HepG2 (cell line): ENCODE measurements around the gene ERCC2. TPM values are rescaled to one million over a fixed set of nuclear protein-coding genes. Genes with fewer than 3 reads are reported as not detected.

Experiments
- ARNTL ChIP-seq: sonication (generic); formaldehyde crosslinking; IDR thresholded peaks from 2 replicates; pipeline ENCODE4 v1.4.0; 2020; ENCODE audit warnings: mild to moderate bottlenecking, missing genetic modification reagents
- ETV6 ChIP-seq: sonication (generic); formaldehyde crosslinking; conservative IDR thresholded peaks from 2 replicates; pipeline ENCODE4 v1.4.0; 2020; ENCODE audit warnings: missing genetic modification reagents
- ISL2 ChIP-seq: sonication (generic); formaldehyde crosslinking; IDR thresholded peaks from 2 replicates; pipeline ENCODE4 v1.5.0; 2020; ENCODE audit warnings: missing genetic modification reagents
- KDM5B ChIP-seq: sonication (generic); formaldehyde crosslinking; IDR thresholded peaks from 2 replicates; pipeline ENCODE4 v1.4.0; 2020; ENCODE audit warnings: missing genetic modification reagents, mild to moderate bottlenecking, borderline replicate concordance
- KLF6 ChIP-seq: IDR thresholded peaks from 2 replicates; pipeline ENCODE4 v1.8.0; 2016; ENCODE audit warnings: missing biosample characterization, missing genetic modification reagents
- NPAS2 ChIP-seq: sonication (generic); formaldehyde crosslinking; IDR thresholded peaks from 2 replicates; pipeline ENCODE4 v1.8.0; 2022; ENCODE audit warnings: mild to moderate bottlenecking, missing genetic modification reagents, borderline replicate concordance
- ZNF337 ChIP-seq: sonication (generic); formaldehyde crosslinking; IDR thresholded peaks from 2 replicates; pipeline ENCODE4 v1.5.1; 2020; ENCODE audit warnings: missing genetic modification reagents, low read depth, mild to moderate bottlenecking, borderline replicate concordance
- ZNF563 ChIP-seq: sonication (generic); formaldehyde crosslinking; IDR thresholded peaks from 2 replicates; pipeline ENCODE4 v1.8.0; 2022; ENCODE audit warnings: mild to moderate bottlenecking, moderate library complexity, missing genetic modification reagents
- ZNF724P ChIP-seq: sonication (generic); formaldehyde crosslinking; IDR thresholded peaks from 2 replicates; pipeline ENCODE4 v1.8.0; 2022; ENCODE audit warnings: missing genetic modification reagents, borderline replicate concordance
- polyA plus RNA-seq, 8 experiments: library from polyadenylated mRNA; depleted of rRNA in 3 of 8; stranded (reverse) in 7 of 8; unstranded in 1 of 8; fragments of >200 nt; fragmentation: Illumina TruSeq in 4 of 8; extraction: Trizol in 4 of 8; gene quantifications; 2 replicates each; pipeline versions ENCODE4 v1.2.1 to v1.2.3, GENCODE V29; 2011 to 2016; ENCODE audit warnings: low read depth in 4 of 8, missing spikeins in 1 of 8, mixed read lengths in 1 of 8; ENCODE audit not compliant: insufficient read depth in 1 of 8
- total RNA-seq, 5 experiments: library from RNA; depleted of rRNA; stranded (reverse); fragments of >200 nt; fragmentation: Illumina TruSeq; extraction: Trizol; gene quantifications; 2 replicates each; pipeline ENCODE4 v1.2.3, GENCODE V29; 2016; ENCODE audit warnings: low read depth in 1 of 5
- TF ChIP-seq, protein P1 (sequence below): sonication (generic); formaldehyde crosslinking; IDR thresholded peaks from 2 replicates; pipeline ENCODE4 v1.5.1; 2020; ENCODE audit warnings: missing genetic modification reagents, mild to moderate bottlenecking, borderline replicate concordance
- TF ChIP-seq, protein P2 (sequence below): sonication (generic); formaldehyde crosslinking; conservative IDR thresholded peaks from 2 replicates; pipeline ENCODE4 v1.4.0; 2020; ENCODE audit warnings: missing genetic modification reagents
- TF ChIP-seq, protein P3 (sequence below): sonication (generic); formaldehyde crosslinking; IDR thresholded peaks from 2 replicates; pipeline ENCODE4 v1.4.0; 2020; ENCODE audit warnings: missing genetic modification reagents, borderline replicate concordance
- TF ChIP-seq, protein P4 (sequence below): sonication (generic); formaldehyde crosslinking; IDR thresholded peaks from 2 replicates; pipeline ENCODE4 v1.4.0; 2020; ENCODE audit warnings: missing genetic modification reagents
- TF ChIP-seq, protein P5 (sequence below): IDR thresholded peaks from 2 replicates; pipeline ENCODE4 v1.6.1; 2016; ENCODE audit warnings: low read depth, borderline replicate concordance

Gene ERCC2
- total and polyA plus RNA-seq, 2 of the 13 experiments (the other 11 are each of a cell fraction or from before 2014, with no cell fraction given), result 25.4 to 49.2 TPM

DNA sequence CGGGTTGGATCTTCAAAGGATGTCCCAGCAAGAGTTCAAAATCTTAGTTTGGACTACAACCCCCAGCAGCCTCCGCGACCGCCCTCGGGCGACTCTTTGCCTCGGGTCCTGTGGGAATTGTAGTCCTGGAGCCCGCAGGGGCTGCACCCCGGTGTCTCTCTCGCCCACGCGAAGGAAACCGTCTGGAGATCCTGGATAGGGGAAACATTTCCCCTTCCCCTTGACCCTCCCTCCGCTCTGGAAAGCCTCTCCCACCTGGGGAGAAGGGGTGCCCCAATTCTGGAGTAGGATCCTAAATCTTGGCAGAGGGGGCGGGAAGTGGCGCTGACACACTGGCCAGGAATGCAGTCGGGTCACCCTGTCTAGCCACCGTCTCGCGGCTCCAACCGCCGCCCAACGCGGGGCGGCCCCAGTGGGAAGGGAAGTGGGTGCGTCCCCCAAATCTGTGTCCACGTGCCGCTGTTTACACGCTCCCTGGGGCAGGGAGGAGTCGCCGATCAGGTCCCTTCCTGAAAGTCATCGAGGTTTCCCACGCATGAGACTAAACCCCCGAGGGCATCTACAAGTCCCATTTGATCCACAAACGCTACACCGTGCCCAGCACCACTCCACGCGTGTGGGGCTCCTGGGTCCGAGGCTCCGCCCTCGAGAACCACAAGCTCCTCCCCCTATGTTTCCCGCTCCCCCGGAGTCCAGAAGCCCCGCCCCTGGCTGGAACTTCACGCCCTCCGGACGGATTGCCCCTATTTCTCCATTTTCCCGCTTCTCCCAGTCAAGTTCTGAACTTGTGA lies 35.3 kb upstream of the ERCC2 start (continued):
- TF ChIP-seq, protein P1, sequence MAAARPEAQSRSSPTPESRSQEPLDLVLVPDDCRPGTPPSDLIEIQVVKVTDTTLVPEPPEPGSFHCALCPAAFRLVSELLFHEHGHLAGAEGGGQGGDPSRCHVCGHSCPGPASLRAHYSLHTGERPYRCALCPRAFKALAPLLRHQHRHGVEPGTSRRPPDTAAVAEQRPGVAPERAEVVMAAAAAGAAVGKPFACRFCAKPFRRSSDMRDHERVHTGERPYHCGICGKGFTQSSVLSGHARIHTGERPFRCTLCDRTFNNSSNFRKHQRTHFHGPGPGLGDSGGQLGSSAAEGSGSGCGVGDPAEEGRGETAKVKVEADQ (CRISPR knock-in tag), result no peak
- peak; percentile 9; the same call in 1 of the 2 replicates for TF ChIP-seq ISL2 (CRISPR knock-in tag)
- TF ChIP-seq, protein P2, sequence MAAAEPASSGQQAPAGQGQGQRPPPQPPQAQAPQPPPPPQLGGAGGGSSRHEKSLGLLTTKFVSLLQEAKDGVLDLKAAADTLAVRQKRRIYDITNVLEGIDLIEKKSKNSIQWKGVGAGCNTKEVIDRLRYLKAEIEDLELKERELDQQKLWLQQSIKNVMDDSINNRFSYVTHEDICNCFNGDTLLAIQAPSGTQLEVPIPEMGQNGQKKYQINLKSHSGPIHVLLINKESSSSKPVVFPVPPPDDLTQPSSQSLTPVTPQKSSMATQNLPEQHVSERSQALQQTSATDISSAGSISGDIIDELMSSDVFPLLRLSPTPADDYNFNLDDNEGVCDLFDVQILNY (CRISPR knock-in tag), result 0 out of 2 replicates have a peak, but pooled peaks have one; percentile 48
- TF ChIP-seq ZNF337 (CRISPR knock-in tag), result no peak
- no peak for TF ChIP-seq ARNTL (CRISPR knock-in tag)
- TF ChIP-seq, protein P3, sequence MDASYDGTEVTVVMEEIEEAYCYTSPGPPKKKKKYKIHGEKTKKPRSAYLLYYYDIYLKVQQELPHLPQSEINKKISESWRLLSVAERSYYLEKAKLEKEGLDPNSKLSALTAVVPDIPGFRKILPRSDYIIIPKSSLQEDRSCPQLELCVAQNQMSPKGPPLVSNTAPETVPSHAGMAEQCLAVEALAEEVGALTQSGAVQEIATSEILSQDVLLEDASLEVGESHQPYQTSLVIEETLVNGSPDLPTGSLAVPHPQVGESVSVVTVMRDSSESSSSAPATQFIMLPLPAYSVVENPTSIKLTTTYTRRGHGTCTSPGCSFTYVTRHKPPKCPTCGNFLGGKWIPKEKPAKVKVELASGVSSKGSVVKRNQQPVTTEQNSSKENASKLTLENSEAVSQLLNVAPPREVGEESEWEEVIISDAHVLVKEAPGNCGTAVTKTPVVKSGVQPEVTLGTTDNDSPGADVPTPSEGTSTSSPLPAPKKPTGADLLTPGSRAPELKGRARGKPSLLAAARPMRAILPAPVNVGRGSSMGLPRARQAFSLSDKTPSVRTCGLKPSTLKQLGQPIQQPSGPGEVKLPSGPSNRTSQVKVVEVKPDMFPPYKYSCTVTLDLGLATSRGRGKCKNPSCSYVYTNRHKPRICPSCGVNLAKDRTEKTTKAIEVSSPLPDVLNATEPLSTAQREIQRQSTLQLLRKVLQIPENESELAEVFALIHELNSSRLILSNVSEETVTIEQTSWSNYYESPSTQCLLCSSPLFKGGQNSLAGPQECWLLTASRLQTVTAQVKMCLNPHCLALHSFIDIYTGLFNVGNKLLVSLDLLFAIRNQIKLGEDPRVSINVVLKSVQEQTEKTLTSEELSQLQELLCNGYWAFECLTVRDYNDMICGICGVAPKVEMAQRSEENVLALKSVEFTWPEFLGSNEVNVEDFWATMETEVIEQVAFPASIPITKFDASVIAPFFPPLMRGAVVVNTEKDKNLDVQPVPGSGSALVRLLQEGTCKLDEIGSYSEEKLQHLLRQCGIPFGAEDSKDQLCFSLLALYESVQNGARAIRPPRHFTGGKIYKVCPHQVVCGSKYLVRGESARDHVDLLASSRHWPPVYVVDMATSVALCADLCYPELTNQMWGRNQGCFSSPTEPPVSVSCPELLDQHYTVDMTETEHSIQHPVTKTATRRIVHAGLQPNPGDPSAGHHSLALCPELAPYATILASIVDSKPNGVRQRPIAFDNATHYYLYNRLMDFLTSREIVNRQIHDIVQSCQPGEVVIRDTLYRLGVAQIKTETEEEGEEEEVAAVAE (CRISPR knock-in tag), result no peak
- TF ChIP-seq, protein P4, sequence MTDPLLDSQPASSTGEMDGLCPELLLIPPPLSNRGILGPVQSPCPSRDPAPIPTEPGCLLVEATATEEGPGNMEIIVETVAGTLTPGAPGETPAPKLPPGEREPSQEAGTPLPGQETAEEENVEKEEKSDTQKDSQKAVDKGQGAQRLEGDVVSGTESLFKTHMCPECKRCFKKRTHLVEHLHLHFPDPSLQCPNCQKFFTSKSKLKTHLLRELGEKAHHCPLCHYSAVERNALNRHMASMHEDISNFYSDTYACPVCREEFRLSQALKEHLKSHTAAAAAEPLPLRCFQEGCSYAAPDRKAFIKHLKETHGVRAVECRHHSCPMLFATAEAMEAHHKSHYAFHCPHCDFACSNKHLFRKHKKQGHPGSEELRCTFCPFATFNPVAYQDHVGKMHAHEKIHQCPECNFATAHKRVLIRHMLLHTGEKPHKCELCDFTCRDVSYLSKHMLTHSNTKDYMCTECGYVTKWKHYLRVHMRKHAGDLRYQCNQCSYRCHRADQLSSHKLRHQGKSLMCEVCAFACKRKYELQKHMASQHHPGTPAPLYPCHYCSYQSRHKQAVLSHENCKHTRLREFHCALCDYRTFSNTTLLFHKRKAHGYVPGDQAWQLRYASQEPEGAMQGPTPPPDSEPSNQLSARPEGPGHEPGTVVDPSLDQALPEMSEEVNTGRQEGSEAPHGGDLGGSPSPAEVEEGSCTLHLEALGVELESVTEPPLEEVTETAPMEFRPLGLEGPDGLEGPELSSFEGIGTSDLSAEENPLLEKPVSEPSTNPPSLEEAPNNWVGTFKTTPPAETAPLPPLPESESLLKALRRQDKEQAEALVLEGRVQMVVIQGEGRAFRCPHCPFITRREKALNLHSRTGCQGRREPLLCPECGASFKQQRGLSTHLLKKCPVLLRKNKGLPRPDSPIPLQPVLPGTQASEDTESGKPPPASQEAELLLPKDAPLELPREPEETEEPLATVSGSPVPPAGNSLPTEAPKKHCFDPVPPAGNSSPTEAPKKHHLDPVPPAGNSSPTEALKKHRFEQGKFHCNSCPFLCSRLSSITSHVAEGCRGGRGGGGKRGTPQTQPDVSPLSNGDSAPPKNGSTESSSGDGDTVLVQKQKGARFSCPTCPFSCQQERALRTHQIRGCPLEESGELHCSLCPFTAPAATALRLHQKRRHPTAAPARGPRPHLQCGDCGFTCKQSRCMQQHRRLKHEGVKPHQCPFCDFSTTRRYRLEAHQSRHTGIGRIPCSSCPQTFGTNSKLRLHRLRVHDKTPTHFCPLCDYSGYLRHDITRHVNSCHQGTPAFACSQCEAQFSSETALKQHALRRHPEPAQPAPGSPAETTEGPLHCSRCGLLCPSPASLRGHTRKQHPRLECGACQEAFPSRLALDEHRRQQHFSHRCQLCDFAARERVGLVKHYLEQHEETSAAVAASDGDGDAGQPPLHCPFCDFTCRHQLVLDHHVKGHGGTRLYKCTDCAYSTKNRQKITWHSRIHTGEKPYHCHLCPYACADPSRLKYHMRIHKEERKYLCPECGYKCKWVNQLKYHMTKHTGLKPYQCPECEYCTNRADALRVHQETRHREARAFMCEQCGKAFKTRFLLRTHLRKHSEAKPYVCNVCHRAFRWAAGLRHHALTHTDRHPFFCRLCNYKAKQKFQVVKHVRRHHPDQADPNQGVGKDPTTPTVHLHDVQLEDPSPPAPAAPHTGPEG (CRISPR knock-in tag), result no peak
- TF ChIP-seq ZNF563, result peak; percentile 17; the same call in 1 of the 2 replicates
- 0 out of 2 replicates have a peak, but pooled peaks have one; percentile 38 for TF ChIP-seq ZNF724P (CRISPR knock-in tag)
- TF ChIP-seq KLF6, result 0 out of 2 replicates have a peak, but pooled peaks have one; percentile 12
- no peak for TF ChIP-seq ETV6 (CRISPR knock-in tag)
- no peak for TF ChIP-seq NPAS2 (CRISPR knock-in tag)
- TF ChIP-seq KDM5B (CRISPR knock-in tag), result 0 out of 2 replicates have a peak, but pooled peaks have one; percentile 18
- TF ChIP-seq, protein P5, sequence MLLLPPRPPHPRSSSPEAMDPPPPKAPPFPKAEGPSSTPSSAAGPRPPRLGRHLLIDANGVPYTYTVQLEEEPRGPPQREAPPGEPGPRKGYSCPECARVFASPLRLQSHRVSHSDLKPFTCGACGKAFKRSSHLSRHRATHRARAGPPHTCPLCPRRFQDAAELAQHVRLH, result peak; percentile 52; the same call in 1 of the 2 replicates
